ENCODE measurements around the gene LGALS9.

GRCh38 chr17:27664606-27664965, 33.6 kb downstream of the LGALS9 start:
- TF ChIP-seq EZH2 (IDR thresholded peaks at IDR 0.05; ENCODE audit: low read length) = no peak
- TF ChIP-seq, protein P1, sequence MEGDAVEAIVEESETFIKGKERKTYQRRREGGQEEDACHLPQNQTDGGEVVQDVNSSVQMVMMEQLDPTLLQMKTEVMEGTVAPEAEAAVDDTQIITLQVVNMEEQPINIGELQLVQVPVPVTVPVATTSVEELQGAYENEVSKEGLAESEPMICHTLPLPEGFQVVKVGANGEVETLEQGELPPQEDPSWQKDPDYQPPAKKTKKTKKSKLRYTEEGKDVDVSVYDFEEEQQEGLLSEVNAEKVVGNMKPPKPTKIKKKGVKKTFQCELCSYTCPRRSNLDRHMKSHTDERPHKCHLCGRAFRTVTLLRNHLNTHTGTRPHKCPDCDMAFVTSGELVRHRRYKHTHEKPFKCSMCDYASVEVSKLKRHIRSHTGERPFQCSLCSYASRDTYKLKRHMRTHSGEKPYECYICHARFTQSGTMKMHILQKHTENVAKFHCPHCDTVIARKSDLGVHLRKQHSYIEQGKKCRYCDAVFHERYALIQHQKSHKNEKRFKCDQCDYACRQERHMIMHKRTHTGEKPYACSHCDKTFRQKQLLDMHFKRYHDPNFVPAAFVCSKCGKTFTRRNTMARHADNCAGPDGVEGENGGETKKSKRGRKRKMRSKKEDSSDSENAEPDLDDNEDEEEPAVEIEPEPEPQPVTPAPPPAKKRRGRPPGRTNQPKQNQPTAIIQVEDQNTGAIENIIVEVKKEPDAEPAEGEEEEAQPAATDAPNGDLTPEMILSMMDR (optimal IDR thresholded peaks at IDR 0.05 in 1 of 3, IDR thresholded peaks at IDR 0.05 in 1 of 3, conservative IDR thresholded peaks at IDR 0.05 in 1 of 3; ENCODE audit: extremely low read depth in 1 of 3, insufficient read depth in 2 of 3, low read length in 3 of 3) = no peak

Data from keratinocyte (primary cell).